ENCODE data around the gene ARCN1.

GRCh38 chr11:118529584-118530175 lies 42.5 kb upstream of the ARCN1 start:
- TF ChIP-seq POLR2AphosphoS5 (IDR thresholded peaks at IDR 0.05; ENCODE audit: low read depth, low read length) (no peak), POLR2A (IDR thresholded peaks at IDR 0.05; ENCODE audit: low read depth, low read length) (no peak)
